Erythroblast (primary cell): ENCODE measurements around the gene AXIN2.

Experiments used
- GATA1 ChIP-seq: IDR thresholded peaks from 2 replicates; pipeline ENCODE4 v1.6.1; 2011; ENCODE audit warnings: low read depth, mild to moderate bottlenecking, control low read depth, low read length, moderate library complexity
- POLR2A ChIP-seq: IDR thresholded peaks from 2 replicates; pipeline ENCODE4 v1.6.1; 2011; ENCODE audit warnings: mild to moderate bottlenecking, low read length

DNA sequence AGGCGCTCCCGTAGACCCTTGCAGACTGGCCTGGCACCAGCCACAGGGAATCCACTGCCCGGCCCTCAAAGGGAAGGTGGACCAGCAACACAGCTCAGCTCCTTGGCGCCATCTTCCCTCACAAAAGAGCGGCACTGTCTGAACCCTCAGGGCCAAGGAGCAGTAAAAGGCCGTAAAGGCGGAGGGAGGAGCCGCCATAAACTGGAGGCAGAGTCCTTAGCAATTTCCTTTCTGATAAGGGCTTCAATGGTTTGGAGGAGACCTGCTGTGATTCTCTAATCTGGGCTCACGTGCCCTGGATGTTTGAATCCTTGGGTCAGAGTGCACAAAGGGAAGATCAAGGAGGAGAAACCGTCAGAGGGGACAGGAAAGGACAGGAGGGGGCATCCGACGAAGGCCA is 15.5 kb upstream of the AXIN2 start:
- TF ChIP-seq POLR2A (no peak), GATA1 (no peak)
